GM18519 (cell line): ENCODE measurements around the gene SIM2.

Experiments
- ATAC-seq: cut with Tn5 transposase; IDR thresholded peaks from one replicate; pipeline ENCODE4 v1.9.1; 2021; ENCODE audit warnings: mild to moderate bottlenecking, moderate library complexity; ENCODE audit not compliant: unreplicated experiment, low FRiP score

The SIM2 gene

GRCh38 chr21:36684957-36685714 lies 13.8 kb upstream of the SIM2 start:
- ATAC-seq = no peak

GRCh38 chr21:36686955-36687354 lies 12.0 kb upstream of the SIM2 start:
- no peak for ATAC-seq

- ATAC-seq = no peak
Measured at GRCh38 chr21:36688324-36688723, 10.6 kb upstream of the SIM2 start.

- no peak for ATAC-seq
Measured at GRCh38 chr21:36689324-36689723, 9.6 kb upstream of the SIM2 start.

- ATAC-seq = no peak
Measured at GRCh38 chr21:36690628-36691554, 8.0 kb upstream of the SIM2 start.

GRCh38 chr21:36691555-36692041 lies 7.3 kb upstream of the SIM2 start:
- ATAC-seq = no peak

- ATAC-seq = no peak
Measured at GRCh38 chr21:36692114-36692834, 6.6 kb upstream of the SIM2 start.

GRCh38 chr21:36692835-36693488 lies 6.0 kb upstream of the SIM2 start:
- ATAC-seq = no peak

- no peak for ATAC-seq
Measured at GRCh38 chr21:36693489-36694030, 5.4 kb upstream of the SIM2 start.

GRCh38 chr21:36694031-36694515 lies 4.8 kb upstream of the SIM2 start:
- no peak for ATAC-seq

GRCh38 chr21:36694593-36695282 lies 4.2 kb upstream of the SIM2 start:
- ATAC-seq = no peak

- ATAC-seq = no peak
Measured at GRCh38 chr21:36695283-36695634, 3.7 kb upstream of the SIM2 start.

- no peak for ATAC-seq
Measured at GRCh38 chr21:36695671-36696389, 3.1 kb upstream of the SIM2 start.

GRCh38 chr21:36696390-36697059 lies 2.4 kb upstream of the SIM2 start:
- ATAC-seq = no peak

- no peak for ATAC-seq
Measured at GRCh38 chr21:36697060-36697850, 1.7 kb upstream of the SIM2 start.

- ATAC-seq = no peak
Measured at GRCh38 chr21:36697851-36698384, 997 bp upstream of the SIM2 start.

- ATAC-seq = no peak
Measured at GRCh38 chr21:36698385-36698980, 432 bp upstream of the SIM2 start.
